H9 (cell line): ENCODE results near the gene PTPRN2. TPM values are rescaled to one million over a fixed set of nuclear protein-coding genes. Genes with fewer than 3 reads are reported as not detected.

Source experiments
- DNase-seq: peaks from one replicate; pipeline ENCODE4 v3.0.0-alpha.2; 2017
- H2AFZ ChIP-seq: one replicate; pipeline ENCODE4 v1.6.1; 2013; ENCODE audit warnings: mild to moderate bottlenecking, low read length, control low read depth, moderate library complexity
- H2AK5ac ChIP-seq: 2 replicates; pipeline ENCODE4 v1.6.1; 2013; ENCODE audit warnings: low read length, control low read depth, mixed read lengths; ENCODE audit not compliant: insufficient read length
- H2BK120ac ChIP-seq: one replicate; pipeline ENCODE4 v1.6.1; 2013; ENCODE audit warnings: low read depth, mild to moderate bottlenecking, low read length, control low read depth, inconsistent platforms; ENCODE audit not compliant: poor library complexity, severe bottlenecking
- H2BK12ac ChIP-seq: 2 replicates; pipeline ENCODE4 v1.6.1; 2013; ENCODE audit warnings: low read length, control low read depth, mixed read lengths, low read depth; ENCODE audit not compliant: insufficient read length
- H2BK15ac ChIP-seq: 2 replicates; pipeline ENCODE4 v1.6.1; 2013; ENCODE audit warnings: low read depth, low read length, control low read depth
- H2BK20ac ChIP-seq: one replicate; pipeline ENCODE4 v1.6.1; 2013; ENCODE audit warnings: low read depth, mild to moderate bottlenecking, low read length, control low read depth, inconsistent platforms; ENCODE audit not compliant: poor library complexity, severe bottlenecking
- H2BK5ac ChIP-seq: 2 replicates; pipeline ENCODE4 v1.6.1; 2013; ENCODE audit warnings: low read length, control low read depth, mixed read lengths; ENCODE audit not compliant: insufficient read length
- H3K14ac ChIP-seq: 2 replicates; pipeline ENCODE4 v1.6.1; 2013; ENCODE audit warnings: low read length, control low read depth; ENCODE audit not compliant: insufficient read depth
- H3K18ac ChIP-seq: 2 replicates; pipeline ENCODE4 v1.6.1; 2013; ENCODE audit warnings: low read depth, mild to moderate bottlenecking, mixed read lengths, low read length, control low read depth; ENCODE audit not compliant: insufficient read length
- H3K23ac ChIP-seq: 2 replicates; pipeline ENCODE4 v1.6.1; 2013; ENCODE audit warnings: low read length, control low read depth, mixed read lengths, low read depth; ENCODE audit not compliant: insufficient read length
- H3K23me2 ChIP-seq: 2 replicates; pipeline ENCODE4 v1.6.1; 2013; ENCODE audit warnings: low read depth, mild to moderate bottlenecking, mixed read lengths, low read length, control low read depth; ENCODE audit not compliant: insufficient read length, poor library complexity, severe bottlenecking
- H3K27ac ChIP-seq: 2 replicates; pipeline ENCODE4 v1.5.1; 2013; ENCODE audit warnings: low read length, control low read depth, mixed read lengths, low read depth; ENCODE audit not compliant: insufficient read length
- H3K27me3 ChIP-seq: 2 replicates; pipeline ENCODE4 v1.6.1; 2013; ENCODE audit warnings: low read length, control low read depth, inconsistent platforms; ENCODE audit not compliant: insufficient read depth
- H3K4ac ChIP-seq: 2 replicates; pipeline ENCODE4 v1.6.1; 2013; ENCODE audit warnings: low read depth, mild to moderate bottlenecking, control low read depth, inconsistent platforms, low read length, moderate library complexity
- H3K4me1 ChIP-seq: 2 replicates; pipeline ENCODE4 v1.6.1; 2013; ENCODE audit warnings: low read length, control low read depth, inconsistent platforms; ENCODE audit not compliant: insufficient read depth
- H3K4me2 ChIP-seq: 2 replicates; pipeline ENCODE4 v1.6.1; 2013; ENCODE audit warnings: low read length, control low read depth, mixed read lengths; ENCODE audit not compliant: insufficient read length, insufficient read depth
- H3K56ac ChIP-seq: 2 replicates; pipeline ENCODE4 v1.6.1; 2013; ENCODE audit warnings: low read depth, mild to moderate bottlenecking, mixed read lengths, low read length, control low read depth; ENCODE audit not compliant: insufficient read length
- H3K79me1 ChIP-seq: 2 replicates; pipeline ENCODE4 v1.6.1; 2013; ENCODE audit warnings: low read depth, mild to moderate bottlenecking, moderate library complexity, low read length, control low read depth, inconsistent platforms; ENCODE audit not compliant: insufficient read depth, poor library complexity, severe bottlenecking
- H3K79me2 ChIP-seq: 2 replicates; pipeline ENCODE4 v1.6.1; 2013; ENCODE audit warnings: low read length, control low read depth, inconsistent platforms; ENCODE audit not compliant: insufficient read depth
- H3K9ac ChIP-seq: 2 replicates; pipeline ENCODE4 v1.6.1; 2013; ENCODE audit warnings: low read length, control low read depth, mixed read lengths; ENCODE audit not compliant: insufficient read length; ENCODE audit errors: extremely low read depth
- H3K9me3 ChIP-seq: one replicate; pipeline ENCODE4 v1.6.1; 2013; ENCODE audit warnings: low read depth, low read length, inconsistent platforms; ENCODE audit not compliant: control insufficient read depth
- H3T11ph ChIP-seq: one replicate; pipeline ENCODE4 v1.6.1; 2013; ENCODE audit warnings: mild to moderate bottlenecking, low read length, control low read depth, inconsistent platforms
- H4K20me1 ChIP-seq: one replicate; pipeline ENCODE4 v1.6.1; 2013; ENCODE audit not compliant: control insufficient read depth, insufficient read length, insufficient read depth
- H4K5ac ChIP-seq: 2 replicates; pipeline ENCODE4 v1.6.1; 2013; ENCODE audit warnings: low read depth, mild to moderate bottlenecking, mixed read lengths, low read length, control low read depth; ENCODE audit not compliant: insufficient read length
- H4K8ac ChIP-seq: replicated peaks from 2 replicates; pipeline ENCODE4 v1.6.1; 2013; ENCODE audit warnings: low read length, control low read depth, mixed read lengths, low read depth; ENCODE audit not compliant: insufficient read length
- H4K91ac ChIP-seq: 2 replicates; pipeline ENCODE4 v1.6.1; 2013; ENCODE audit warnings: low read depth, mild to moderate bottlenecking, moderate library complexity, mixed read lengths, low read length, control low read depth; ENCODE audit not compliant: insufficient read length
- H3K27ac Mint-ChIP-seq, 3 experiments: 2 replicates in 2 of 3; 3 replicates in 1 of 3; pipeline ENCODE4 v1.8.0; 2020 to 2021; ENCODE audit warnings: mixed read lengths in 3 of 3, mild to moderate bottlenecking in 1 of 3, moderate library complexity in 1 of 3
- H3K27me3 Mint-ChIP-seq: 2 replicates; pipeline ENCODE4 v1.8.0; 2021; ENCODE audit warnings: low read depth, mild to moderate bottlenecking, moderate library complexity, mixed read lengths
- H3K36me3 Mint-ChIP-seq, 3 experiments: 2 replicates in 2 of 3; 3 replicates in 1 of 3; pipeline ENCODE4 v1.8.0; 2020 to 2021; ENCODE audit warnings: low read depth in 3 of 3, mixed read lengths in 3 of 3; ENCODE audit not compliant: insufficient read depth in 1 of 3
- H3K4me1 Mint-ChIP-seq, 2 experiments: 2 replicates each; pipeline ENCODE4 v1.8.0; 2020; ENCODE audit warnings: mixed read lengths in 2 of 2
- H3K4me3 Mint-ChIP-seq, 2 experiments: 2 replicates in 1 of 2; 3 replicates in 1 of 2; pipeline ENCODE4 v1.8.0; 2020 to 2021; ENCODE audit warnings: mild to moderate bottlenecking in 2 of 2, mixed read lengths in 2 of 2, moderate library complexity in 1 of 2
- H3K9me3 Mint-ChIP-seq, 2 experiments: 2 replicates in 1 of 2; 3 replicates in 1 of 2; pipeline ENCODE4 v1.8.0; 2020; ENCODE audit warnings: mild to moderate bottlenecking in 2 of 2, mixed read lengths in 2 of 2, moderate library complexity in 1 of 2
- CTCF ChIP-seq: fragments of 200-600 bp; sonication (generic); conservative IDR thresholded peaks from 3 replicates; pipeline ENCODE4 v1.8.0; 2021; ENCODE audit warnings: antibody characterized with exemption, mild to moderate bottlenecking
- WGBS: extraction: QIAGEN DNeasy Blood & Tissue Kit; methylation state at CpG from one replicate; pipeline ENCODE4 v1.1.7; 2013; ENCODE audit warnings: missing lambda C conversion rate, low lambda C conversion rate, mixed read lengths; ENCODE audit not compliant: insufficient read length; ENCODE audit errors: extremely low coverage; 5-methylcytosine and 5-hydroxymethylcytosine counted together
- total RNA-seq: library from RNA; stranded (reverse); gene quantifications from 2 replicates; pipeline ENCODE4 v1.2.1, GENCODE V29; 2021

Gene PTPRN2
- total RNA-seq, 1 experiment from 2014 or later: 5.2 TPM

GRCh38 chr7:158061884-158062656, 525.6 kb downstream of the PTPRN2 start:
- Mint-ChIP-seq H3K9me3 (peaks cover 14 to 23% of the 10 kb centered on the region in 2 experiments), H3K27ac (no peak overlapping the region), H3K4me3 (no peak overlapping the region), H3K27me3 (peaks cover 8% of the 10 kb centered on the region; the same call in 1 of the 2 replicates), H3K4me1 (no peaks in the 10 kb centered on the region), H3K36me3 (peaks cover 11 to 17% (median 13%) of the 10 kb centered on the region in 3 experiments)
- H2BK120ac ChIP-seq: no peak overlapping the region
- H2AFZ ChIP-seq: no peak overlapping the region
- H3K79me2 ChIP-seq: no peaks in the 10 kb centered on the region
- H3K9ac ChIP-seq: no peak overlapping the region
- DNase-seq: no peak
- no peak overlapping the region for H2BK15ac ChIP-seq
- no peak overlapping the region for H2BK5ac ChIP-seq
- H3K4me1 ChIP-seq: no peaks in the 10 kb centered on the region
- H3K4me2 ChIP-seq: no peak overlapping the region
- H4K20me1 ChIP-seq: no peaks in the 10 kb centered on the region
- H2AK5ac ChIP-seq: no peak overlapping the region
- H4K5ac ChIP-seq: no peak overlapping the region
- TF ChIP-seq CTCF: no peak
- H3K18ac ChIP-seq: no peak overlapping the region
- WGBS: no CpG with 5 or more reads among the region's 24 CpGs
- H3K9me3 ChIP-seq: peaks cover 13% of the 10 kb centered on the region
- H2BK20ac ChIP-seq: no peak overlapping the region
- H3K23me2 ChIP-seq: no peaks in the 10 kb centered on the region
- no peak overlapping the region for H4K8ac ChIP-seq
- no peaks in the 10 kb centered on the region for H3K79me1 ChIP-seq
- no peak overlapping the region for H2BK12ac ChIP-seq
- no peak overlapping the region for H4K91ac ChIP-seq
- no peak overlapping the region for H3K14ac ChIP-seq
- H3K23ac ChIP-seq: no peak overlapping the region
- H3K27me3 ChIP-seq: no peaks in the 10 kb centered on the region
- no peak overlapping the region for H3K27ac ChIP-seq
- H3K4ac ChIP-seq: no peak overlapping the region
- H3T11ph ChIP-seq: no peak overlapping the region
- no peak overlapping the region for H3K56ac ChIP-seq
